HepG2 (cell line): ENCODE measurements around the gene PRRT2. TPM values are rescaled to one million over a fixed set of nuclear protein-coding genes. Genes with fewer than 3 reads are reported as not detected.
A peak's percentile ranks its signal among the peaks of the same experiment; 100 is the strongest.

Experiments used
- ATRX ChIP-seq: sonication (generic); formaldehyde crosslinking; IDR thresholded peaks from 2 replicates; pipeline ENCODE4 v1.4.0; 2020; ENCODE audit warnings: missing genetic modification reagents, borderline replicate concordance
- ELF4 ChIP-seq: sonication (generic); formaldehyde crosslinking; IDR thresholded peaks from 2 replicates; pipeline ENCODE4 v1.5.0; 2020; ENCODE audit warnings: missing genetic modification reagents, mild to moderate bottlenecking, moderate library complexity, borderline replicate concordance
- GPN1 ChIP-seq: sonication (generic); formaldehyde crosslinking; IDR thresholded peaks from 2 replicates; pipeline ENCODE4 v1.5.1; 2020; ENCODE audit warnings: missing genetic modification reagents, borderline replicate concordance
- HNRNPL ChIP-seq: fragments of 200-400 bp; formaldehyde crosslinking; IDR thresholded peaks from 2 replicates; pipeline ENCODE4 v1.6.1; 2017; ENCODE audit warnings: mild to moderate bottlenecking, low read depth, low read length
- TGIF2 ChIP-seq: IDR thresholded peaks from 2 replicates; pipeline ENCODE4 v1.6.1; 2016; ENCODE audit warnings: control low read depth, missing compliant biosample characterization
- ZBTB21 ChIP-seq: sonication (generic); formaldehyde crosslinking; IDR thresholded peaks from 2 replicates; pipeline ENCODE4 v1.4.0; 2020; ENCODE audit warnings: missing genetic modification reagents
- ZNF34 ChIP-seq: sonication (generic); formaldehyde crosslinking; IDR thresholded peaks from 2 replicates; pipeline ENCODE4 v1.4.0; 2020; ENCODE audit warnings: mild to moderate bottlenecking, missing genetic modification reagents, borderline replicate concordance
- ZSCAN9 ChIP-seq: IDR thresholded peaks from 2 replicates; pipeline ENCODE4 v1.6.1; 2016; ENCODE audit warnings: borderline replicate concordance
- polyA plus RNA-seq, 8 experiments: library from polyadenylated mRNA; depleted of rRNA in 3 of 8; stranded (reverse) in 7 of 8; unstranded in 1 of 8; fragments of >200 nt; fragmentation: Illumina TruSeq in 4 of 8; extraction: Trizol in 4 of 8; gene quantifications; 2 replicates each; pipeline versions ENCODE4 v1.2.1 to v1.2.3, GENCODE V29; 2011 to 2016; ENCODE audit warnings: low read depth in 4 of 8, missing spikeins in 1 of 8, mixed read lengths in 1 of 8; ENCODE audit not compliant: insufficient read depth in 1 of 8
- total RNA-seq, 5 experiments: library from RNA; depleted of rRNA; stranded (reverse); fragments of >200 nt; fragmentation: Illumina TruSeq; extraction: Trizol; gene quantifications; 2 replicates each; pipeline ENCODE4 v1.2.3, GENCODE V29; 2016; ENCODE audit warnings: low read depth in 1 of 5
- TF ChIP-seq, protein P1 (sequence below), 2 experiments: IDR thresholded peaks; 2 replicates each; pipeline ENCODE4 v1.6.1; 2011 to 2012; ENCODE audit warnings: low read length in 2 of 2, borderline replicate concordance in 1 of 2, low read depth in 1 of 2, mild to moderate bottlenecking in 1 of 2, moderate library complexity in 1 of 2
- TF ChIP-seq, protein P2 (sequence below): sonication (generic); formaldehyde crosslinking; IDR thresholded peaks from 2 replicates; pipeline ENCODE4 v1.5.1; 2020; ENCODE audit warnings: missing genetic modification reagents, mild to moderate bottlenecking, borderline replicate concordance
- TF ChIP-seq, protein P3 (sequence below): sonication (generic); formaldehyde crosslinking; IDR thresholded peaks from 2 replicates; pipeline ENCODE4 v1.8.1; 2022; ENCODE audit warnings: mild to moderate bottlenecking, missing genetic modification reagents
- TF ChIP-seq, protein P4 (sequence below): IDR thresholded peaks from 2 replicates; pipeline ENCODE4 v1.6.1; 2016; ENCODE audit warnings: missing genetic modification reagents, missing compliant biosample characterization
- TF ChIP-seq, protein P5 (sequence below): sonication (generic); formaldehyde crosslinking; IDR thresholded peaks from 2 replicates; pipeline ENCODE4; 2020; ENCODE audit warnings: missing genetic modification reagents, mild to moderate bottlenecking, borderline replicate concordance
- TF ChIP-seq, protein P6 (sequence below): sonication (generic); formaldehyde crosslinking; IDR thresholded peaks from 2 replicates; pipeline ENCODE4 v1.4.0; 2020; ENCODE audit warnings: missing genetic modification reagents, mild to moderate bottlenecking, borderline replicate concordance

Gene PRRT2
- total and polyA plus RNA-seq, 2 of the 13 experiments (the other 11 are each of a cell fraction or from before 2014, with no cell fraction given): 0.51 to 1.1 TPM

DNA sequence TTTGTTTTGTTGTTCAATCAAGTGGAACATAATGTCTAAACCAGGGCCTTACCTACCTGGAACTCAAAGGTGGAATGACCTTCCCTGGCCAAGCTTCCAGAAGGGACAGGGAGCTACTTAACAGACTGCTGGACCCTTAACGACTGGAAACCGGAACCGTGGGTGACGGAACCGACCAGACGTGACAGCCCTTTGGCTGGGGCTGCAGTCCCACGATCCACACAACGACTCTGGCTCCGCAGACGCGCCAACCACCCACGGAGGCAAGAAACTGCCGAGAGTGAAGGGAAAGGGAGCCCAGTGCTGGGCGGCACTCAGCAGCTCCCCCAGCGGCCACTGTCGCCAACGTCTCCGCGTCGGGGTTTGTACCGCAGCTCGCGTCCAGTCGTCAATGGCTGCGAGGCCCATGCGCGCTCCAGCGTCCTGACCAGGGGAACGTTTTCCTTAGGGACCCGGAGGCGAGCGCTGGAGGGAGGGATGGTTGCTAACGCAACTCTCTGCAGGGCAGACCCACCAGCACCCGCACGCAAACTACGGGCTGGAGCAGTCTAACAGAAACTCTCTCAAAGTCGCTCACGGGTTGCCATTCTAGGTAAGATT, 27.0 kb upstream of the PRRT2 start (continued):
- TF ChIP-seq, protein P1, sequence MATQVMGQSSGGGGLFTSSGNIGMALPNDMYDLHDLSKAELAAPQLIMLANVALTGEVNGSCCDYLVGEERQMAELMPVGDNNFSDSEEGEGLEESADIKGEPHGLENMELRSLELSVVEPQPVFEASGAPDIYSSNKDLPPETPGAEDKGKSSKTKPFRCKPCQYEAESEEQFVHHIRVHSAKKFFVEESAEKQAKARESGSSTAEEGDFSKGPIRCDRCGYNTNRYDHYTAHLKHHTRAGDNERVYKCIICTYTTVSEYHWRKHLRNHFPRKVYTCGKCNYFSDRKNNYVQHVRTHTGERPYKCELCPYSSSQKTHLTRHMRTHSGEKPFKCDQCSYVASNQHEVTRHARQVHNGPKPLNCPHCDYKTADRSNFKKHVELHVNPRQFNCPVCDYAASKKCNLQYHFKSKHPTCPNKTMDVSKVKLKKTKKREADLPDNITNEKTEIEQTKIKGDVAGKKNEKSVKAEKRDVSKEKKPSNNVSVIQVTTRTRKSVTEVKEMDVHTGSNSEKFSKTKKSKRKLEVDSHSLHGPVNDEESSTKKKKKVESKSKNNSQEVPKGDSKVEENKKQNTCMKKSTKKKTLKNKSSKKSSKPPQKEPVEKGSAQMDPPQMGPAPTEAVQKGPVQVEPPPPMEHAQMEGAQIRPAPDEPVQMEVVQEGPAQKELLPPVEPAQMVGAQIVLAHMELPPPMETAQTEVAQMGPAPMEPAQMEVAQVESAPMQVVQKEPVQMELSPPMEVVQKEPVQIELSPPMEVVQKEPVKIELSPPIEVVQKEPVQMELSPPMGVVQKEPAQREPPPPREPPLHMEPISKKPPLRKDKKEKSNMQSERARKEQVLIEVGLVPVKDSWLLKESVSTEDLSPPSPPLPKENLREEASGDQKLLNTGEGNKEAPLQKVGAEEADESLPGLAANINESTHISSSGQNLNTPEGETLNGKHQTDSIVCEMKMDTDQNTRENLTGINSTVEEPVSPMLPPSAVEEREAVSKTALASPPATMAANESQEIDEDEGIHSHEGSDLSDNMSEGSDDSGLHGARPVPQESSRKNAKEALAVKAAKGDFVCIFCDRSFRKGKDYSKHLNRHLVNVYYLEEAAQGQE (IDR thresholded peaks at IDR 0.05; ENCODE audit: borderline replicate concordance in 1 of 2, low read depth in 1 of 2, low read length in 2 of 2): 0 out of 4 replicates have a peak, but pooled peaks of 1 of the 2 experiments have one; percentile 33
- TF ChIP-seq ZNF34 (CRISPR knock-in tag): no peak
- TF ChIP-seq, protein P2, sequence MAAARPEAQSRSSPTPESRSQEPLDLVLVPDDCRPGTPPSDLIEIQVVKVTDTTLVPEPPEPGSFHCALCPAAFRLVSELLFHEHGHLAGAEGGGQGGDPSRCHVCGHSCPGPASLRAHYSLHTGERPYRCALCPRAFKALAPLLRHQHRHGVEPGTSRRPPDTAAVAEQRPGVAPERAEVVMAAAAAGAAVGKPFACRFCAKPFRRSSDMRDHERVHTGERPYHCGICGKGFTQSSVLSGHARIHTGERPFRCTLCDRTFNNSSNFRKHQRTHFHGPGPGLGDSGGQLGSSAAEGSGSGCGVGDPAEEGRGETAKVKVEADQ: peak; percentile 84; the same call in 1 of the 2 replicates
- TF ChIP-seq, protein P3, sequence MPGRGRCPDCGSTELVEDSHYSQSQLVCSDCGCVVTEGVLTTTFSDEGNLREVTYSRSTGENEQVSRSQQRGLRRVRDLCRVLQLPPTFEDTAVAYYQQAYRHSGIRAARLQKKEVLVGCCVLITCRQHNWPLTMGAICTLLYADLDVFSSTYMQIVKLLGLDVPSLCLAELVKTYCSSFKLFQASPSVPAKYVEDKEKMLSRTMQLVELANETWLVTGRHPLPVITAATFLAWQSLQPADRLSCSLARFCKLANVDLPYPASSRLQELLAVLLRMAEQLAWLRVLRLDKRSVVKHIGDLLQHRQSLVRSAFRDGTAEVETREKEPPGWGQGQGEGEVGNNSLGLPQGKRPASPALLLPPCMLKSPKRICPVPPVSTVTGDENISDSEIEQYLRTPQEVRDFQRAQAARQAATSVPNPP (CRISPR knock-in tag): no peak
- no peak for TF ChIP-seq TGIF2 (CRISPR knock-in tag)
- TF ChIP-seq ZBTB21 (CRISPR knock-in tag): no peak
- TF ChIP-seq ELF4: no peak
- TF ChIP-seq, protein P4, sequence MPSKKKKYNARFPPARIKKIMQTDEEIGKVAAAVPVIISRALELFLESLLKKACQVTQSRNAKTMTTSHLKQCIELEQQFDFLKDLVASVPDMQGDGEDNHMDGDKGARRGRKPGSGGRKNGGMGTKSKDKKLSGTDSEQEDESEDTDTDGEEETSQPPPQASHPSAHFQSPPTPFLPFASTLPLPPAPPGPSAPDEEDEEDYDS (CRISPR knock-in tag): peak; percentile 62
- TF ChIP-seq, protein P5, sequence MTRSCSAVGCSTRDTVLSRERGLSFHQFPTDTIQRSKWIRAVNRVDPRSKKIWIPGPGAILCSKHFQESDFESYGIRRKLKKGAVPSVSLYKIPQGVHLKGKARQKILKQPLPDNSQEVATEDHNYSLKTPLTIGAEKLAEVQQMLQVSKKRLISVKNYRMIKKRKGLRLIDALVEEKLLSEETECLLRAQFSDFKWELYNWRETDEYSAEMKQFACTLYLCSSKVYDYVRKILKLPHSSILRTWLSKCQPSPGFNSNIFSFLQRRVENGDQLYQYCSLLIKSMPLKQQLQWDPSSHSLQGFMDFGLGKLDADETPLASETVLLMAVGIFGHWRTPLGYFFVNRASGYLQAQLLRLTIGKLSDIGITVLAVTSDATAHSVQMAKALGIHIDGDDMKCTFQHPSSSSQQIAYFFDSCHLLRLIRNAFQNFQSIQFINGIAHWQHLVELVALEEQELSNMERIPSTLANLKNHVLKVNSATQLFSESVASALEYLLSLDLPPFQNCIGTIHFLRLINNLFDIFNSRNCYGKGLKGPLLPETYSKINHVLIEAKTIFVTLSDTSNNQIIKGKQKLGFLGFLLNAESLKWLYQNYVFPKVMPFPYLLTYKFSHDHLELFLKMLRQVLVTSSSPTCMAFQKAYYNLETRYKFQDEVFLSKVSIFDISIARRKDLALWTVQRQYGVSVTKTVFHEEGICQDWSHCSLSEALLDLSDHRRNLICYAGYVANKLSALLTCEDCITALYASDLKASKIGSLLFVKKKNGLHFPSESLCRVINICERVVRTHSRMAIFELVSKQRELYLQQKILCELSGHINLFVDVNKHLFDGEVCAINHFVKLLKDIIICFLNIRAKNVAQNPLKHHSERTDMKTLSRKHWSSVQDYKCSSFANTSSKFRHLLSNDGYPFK (CRISPR knock-in tag): no peak
- TF ChIP-seq ATRX (CRISPR knock-in tag): no peak
- TF ChIP-seq, protein P6, sequence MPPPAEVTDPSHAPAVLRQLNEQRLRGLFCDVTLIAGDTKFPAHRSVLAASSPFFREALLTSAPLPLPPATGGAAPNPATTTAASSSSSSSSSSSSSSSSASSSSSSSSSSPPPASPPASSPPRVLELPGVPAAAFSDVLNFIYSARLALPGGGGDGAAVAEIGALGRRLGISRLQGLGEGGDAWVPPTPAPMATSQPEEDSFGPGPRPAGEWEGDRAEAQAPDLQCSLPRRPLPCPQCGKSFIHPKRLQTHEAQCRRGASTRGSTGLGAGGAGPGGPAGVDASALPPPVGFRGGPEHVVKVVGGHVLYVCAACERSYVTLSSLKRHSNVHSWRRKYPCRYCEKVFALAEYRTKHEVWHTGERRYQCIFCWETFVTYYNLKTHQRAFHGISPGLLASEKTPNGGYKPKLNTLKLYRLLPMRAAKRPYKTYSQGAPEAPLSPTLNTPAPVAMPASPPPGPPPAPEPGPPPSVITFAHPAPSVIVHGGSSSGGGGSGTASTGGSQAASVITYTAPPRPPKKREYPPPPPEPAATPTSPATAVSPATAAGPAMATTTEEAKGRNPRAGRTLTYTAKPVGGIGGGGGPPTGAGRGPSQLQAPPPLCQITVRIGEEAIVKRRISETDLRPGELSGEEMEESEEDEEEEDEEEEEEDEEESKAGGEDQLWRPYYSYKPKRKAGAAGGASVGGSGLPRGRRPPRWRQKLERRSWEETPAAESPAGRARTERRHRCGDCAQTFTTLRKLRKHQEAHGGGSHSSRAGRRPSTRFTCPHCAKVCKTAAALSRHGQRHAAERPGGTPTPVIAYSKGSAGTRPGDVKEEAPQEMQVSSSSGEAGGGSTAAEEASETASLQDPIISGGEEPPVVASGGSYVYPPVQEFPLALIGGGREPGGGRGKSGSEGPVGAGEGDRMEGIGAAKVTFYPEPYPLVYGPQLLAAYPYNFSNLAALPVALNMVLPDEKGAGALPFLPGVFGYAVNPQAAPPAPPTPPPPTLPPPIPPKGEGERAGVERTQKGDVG (CRISPR knock-in tag): peak; percentile 92; the same call in 1 of the 2 replicates
- no peak for TF ChIP-seq ZSCAN9 (CRISPR knock-in tag)
- 0 out of 2 replicates have a peak, but pooled peaks have one; percentile 53 for TF ChIP-seq GPN1
- TF ChIP-seq HNRNPL: 0 out of 2 replicates have a peak, but pooled peaks have one; percentile 41
